NCI-H128 (cell line): Measurements from ENCODE around the gene UVSSA.
"Not testable (repeated sequence)": the region's sequence is repeated elsewhere in the genome, so short reads cannot be mapped to it uniquely, and the experiment has no call there.

ENCODE experiments used
- DNase-seq: peaks from one replicate; lab custom pipeline; 2025; ENCODE audit not compliant: unreplicated experiment; lab: John Stamatoyannopoulos, UW

Gene UVSSA

GRCh38 chr4:1316537-1317168 is 30.4 kb upstream of the UVSSA start:
- no peak for DNase-seq

GRCh38 chr4:1317177-1318045 is 29.6 kb upstream of the UVSSA start:
- no peak for DNase-seq

GRCh38 chr4:1318046-1318375 is 29.0 kb upstream of the UVSSA start:
- DNase-seq = no peak

- no peak for DNase-seq
These were observed 28.4 kb upstream of the UVSSA start for GRCh38 chr4:1318488-1319213.

GRCh38 chr4:1321486-1321885 is 25.5 kb upstream of the UVSSA start:
- DNase-seq = no peak

GRCh38 chr4:1321946-1322650 is 24.9 kb upstream of the UVSSA start:
- no peak for DNase-seq

- no peak for DNase-seq
These were observed 23.8 kb upstream of the UVSSA start for GRCh38 chr4:1323280-1323634.

GRCh38 chr4:1323635-1324442 is 23.2 kb upstream of the UVSSA start:
- no peak for DNase-seq

GRCh38 chr4:1324443-1325175 is 22.4 kb upstream of the UVSSA start:
- not testable (repeated sequence) for DNase-seq

- DNase-seq = no peak
These were observed 21.9 kb upstream of the UVSSA start for GRCh38 chr4:1325176-1325480.

GRCh38 chr4:1325681-1326635 is 21.1 kb upstream of the UVSSA start:
- DNase-seq = no peak

- no peak for DNase-seq
These were observed 20.1 kb upstream of the UVSSA start for GRCh38 chr4:1326751-1327525.

GRCh38 chr4:1327526-1328266 is 19.3 kb upstream of the UVSSA start:
- no peak for DNase-seq

GRCh38 chr4:1328267-1329155 is 18.5 kb upstream of the UVSSA start:
- no peak for DNase-seq

- DNase-seq = no peak
These were observed 17.3 kb upstream of the UVSSA start for GRCh38 chr4:1329408-1330371.
